C4-2B (cell line): ENCODE measurements around the gene OLFML2B.

ENCODE experiments used
- ZFX ChIP-seq: fragments of 450-650 bp; IDR thresholded peaks from 2 replicates; pipeline ENCODE4 v1.6.1; 2017
- TF ChIP-seq, protein P1 (sequence below): fragments of 450-650 bp; conservative IDR thresholded peaks from 2 replicates; pipeline ENCODE4 v1.5.1; 2017; ENCODE audit warnings: mild to moderate bottlenecking

DNA sequence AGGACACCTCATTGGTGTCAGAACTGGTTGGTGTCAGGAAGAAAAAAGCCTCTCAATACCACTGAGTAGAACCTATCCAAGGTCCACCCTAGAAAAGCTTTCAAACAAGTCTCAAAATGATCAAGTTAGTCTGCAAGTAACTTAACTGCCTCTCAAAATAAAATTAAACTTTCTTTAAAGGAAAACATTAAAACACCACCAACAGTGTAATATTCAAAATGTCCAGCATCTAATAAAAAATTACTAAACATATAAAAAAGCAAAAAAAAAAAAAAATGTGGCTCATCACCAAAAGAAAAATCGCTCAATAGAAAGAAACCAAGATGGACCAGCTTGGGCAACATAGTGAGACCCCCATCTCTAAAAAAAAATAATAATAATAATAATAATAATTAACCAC lies 18.7 kb upstream of the OLFML2B start:
- TF ChIP-seq, protein P1, sequence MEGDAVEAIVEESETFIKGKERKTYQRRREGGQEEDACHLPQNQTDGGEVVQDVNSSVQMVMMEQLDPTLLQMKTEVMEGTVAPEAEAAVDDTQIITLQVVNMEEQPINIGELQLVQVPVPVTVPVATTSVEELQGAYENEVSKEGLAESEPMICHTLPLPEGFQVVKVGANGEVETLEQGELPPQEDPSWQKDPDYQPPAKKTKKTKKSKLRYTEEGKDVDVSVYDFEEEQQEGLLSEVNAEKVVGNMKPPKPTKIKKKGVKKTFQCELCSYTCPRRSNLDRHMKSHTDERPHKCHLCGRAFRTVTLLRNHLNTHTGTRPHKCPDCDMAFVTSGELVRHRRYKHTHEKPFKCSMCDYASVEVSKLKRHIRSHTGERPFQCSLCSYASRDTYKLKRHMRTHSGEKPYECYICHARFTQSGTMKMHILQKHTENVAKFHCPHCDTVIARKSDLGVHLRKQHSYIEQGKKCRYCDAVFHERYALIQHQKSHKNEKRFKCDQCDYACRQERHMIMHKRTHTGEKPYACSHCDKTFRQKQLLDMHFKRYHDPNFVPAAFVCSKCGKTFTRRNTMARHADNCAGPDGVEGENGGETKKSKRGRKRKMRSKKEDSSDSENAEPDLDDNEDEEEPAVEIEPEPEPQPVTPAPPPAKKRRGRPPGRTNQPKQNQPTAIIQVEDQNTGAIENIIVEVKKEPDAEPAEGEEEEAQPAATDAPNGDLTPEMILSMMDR = no peak
- TF ChIP-seq ZFX = no peak
